Measurements from ENCODE around the gene GRIA4. TPM values are rescaled to one million over a fixed set of nuclear protein-coding genes. Genes with fewer than 3 reads are reported as not detected.
"Not testable (repeated sequence)": the region's sequence is repeated elsewhere in the genome, so short reads cannot be mapped to it uniquely, and the experiment has no call there.

Gene GRIA4
- total RNA-seq, 1 donor from 2014 or later: 0.49 TPM

DNA sequence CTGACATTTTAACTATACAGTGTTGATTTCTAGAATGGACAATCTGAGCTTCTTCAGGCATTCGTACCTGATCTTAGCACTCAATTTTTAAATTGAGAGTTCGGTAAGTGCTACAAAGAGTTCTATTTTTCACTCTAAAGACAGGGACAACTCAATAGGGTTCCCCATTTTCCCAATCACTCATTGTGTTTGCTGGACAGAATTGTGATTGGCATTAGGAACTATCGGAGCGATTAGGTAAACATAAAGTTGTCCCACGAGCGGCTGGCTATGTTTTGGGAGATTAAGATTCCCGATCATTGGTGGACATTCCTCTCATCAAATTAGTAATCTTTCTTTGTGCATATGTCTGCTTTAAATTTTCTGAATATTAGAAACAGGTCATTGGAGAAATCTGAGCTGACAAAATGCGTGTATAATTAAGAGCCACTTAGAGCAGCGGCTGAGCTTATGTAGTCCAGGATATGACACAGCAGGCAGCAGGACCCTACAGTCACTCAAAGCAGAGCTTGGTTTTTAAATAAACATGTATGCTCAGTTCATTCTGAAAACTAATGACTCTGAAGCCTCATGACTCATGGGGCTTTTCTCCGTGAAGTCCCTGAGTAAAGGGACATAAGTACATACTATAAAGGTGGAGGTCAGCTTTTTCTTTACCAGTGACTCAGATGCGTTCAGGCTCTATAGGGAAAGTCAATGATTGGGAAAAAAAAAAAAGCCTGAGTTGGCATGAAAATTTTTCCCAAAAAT is 109.4 kb downstream of the GRIA4 start:
- DNase-seq (ENCODE audit: low spot score): no peak

DNA sequence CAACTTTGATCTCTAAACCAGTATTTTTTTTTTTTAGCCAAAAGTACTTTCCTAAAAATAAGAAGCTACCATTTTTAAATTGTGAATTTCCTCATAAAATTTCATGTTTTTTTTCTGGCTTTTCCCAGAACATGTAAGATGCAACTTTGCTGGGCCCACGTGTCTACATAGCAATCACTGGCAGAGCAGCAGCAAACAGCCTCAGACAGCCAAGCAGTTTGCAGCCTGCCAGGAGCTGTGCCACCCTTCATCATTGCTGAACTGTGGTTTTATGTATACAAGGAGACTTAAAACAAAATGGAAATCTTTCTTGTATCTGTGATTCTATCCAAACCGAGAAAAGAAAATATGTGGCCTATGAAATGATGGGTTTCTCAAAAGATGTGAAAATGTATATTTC is 110.2 kb downstream of the GRIA4 start:
- DNase-seq (ENCODE audit: low spot score): no peak

DNA sequence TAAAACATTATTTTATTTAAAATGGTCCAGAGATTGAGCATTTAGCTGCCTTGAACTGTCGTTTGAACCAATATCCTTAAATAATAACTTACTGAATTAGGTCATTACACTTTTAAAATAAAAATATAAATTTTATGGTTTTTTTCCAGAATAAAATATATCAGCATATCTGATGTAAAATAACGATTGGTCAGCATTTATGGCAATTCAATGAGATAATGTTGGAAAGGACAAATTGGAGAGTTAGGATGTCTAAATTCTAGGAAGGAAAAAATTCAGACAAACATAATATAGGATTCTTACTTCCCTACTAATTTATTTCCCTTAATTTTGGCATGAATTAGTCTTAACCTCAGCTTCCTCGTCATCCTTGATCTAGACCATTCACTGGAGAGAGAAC is 113.4 kb downstream of the GRIA4 start:
- no peak for DNase-seq (ENCODE audit: low spot score)

DNA sequence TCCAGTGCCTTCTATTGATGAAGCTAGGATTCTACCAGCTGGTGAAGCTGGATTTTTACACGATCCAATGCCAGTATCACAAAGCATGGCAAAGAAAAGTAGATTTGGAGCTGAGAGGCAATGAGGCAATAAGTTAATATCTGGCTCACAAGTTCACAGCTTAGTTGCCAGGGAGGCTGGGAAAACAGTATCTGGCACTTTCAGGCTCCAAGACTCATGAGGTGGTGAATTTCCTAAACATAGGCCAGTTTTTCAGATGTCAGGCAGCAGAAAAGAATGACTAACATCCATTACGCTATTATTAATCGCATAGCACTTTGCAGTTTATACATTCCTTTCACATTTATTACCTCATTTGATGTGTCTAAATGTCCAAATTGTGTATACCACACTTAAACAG is 122.7 kb downstream of the GRIA4 start:
- no peak for DNase-seq (ENCODE audit: low spot score)

DNA sequence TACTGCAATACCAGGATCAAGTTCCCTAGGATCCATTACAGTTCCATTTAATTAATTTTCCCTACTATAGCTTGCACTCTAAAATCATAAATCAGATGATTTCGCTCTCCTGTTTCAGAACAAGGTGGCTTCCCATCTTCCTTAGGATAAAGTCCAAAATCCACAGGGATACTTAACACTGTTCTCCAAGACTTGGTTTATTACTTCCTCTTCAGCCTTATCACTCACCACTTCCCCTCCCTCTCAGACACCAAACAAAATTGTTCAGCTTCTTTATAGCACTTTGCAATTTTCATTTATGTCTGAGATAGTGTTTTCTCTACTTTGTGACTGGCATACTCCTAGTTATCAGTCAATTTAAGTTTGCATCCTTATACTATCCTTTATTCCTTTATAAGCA is 124.6 kb downstream of the GRIA4 start:
- DNase-seq (ENCODE audit: low spot score): no peak

DNA sequence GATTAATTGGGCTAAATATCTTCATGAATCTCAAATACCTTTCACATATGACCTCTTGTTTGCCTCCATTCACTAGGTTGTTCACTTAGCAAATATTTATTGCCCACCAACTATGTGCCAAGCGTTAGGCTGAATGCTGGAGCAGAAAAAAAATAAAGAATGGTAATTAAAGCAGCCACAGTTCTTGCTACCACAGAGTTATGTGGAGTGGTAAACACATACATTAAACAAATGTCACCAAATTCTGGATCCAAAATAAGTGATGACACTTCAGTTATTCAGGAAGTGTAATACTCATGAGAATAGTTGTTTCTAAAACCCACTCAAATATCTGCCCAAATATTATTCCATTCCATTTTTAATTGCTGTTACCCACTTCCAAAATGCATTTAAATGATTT is 128.4 kb downstream of the GRIA4 start:
- DNase-seq (ENCODE audit: low spot score): no peak

DNA sequence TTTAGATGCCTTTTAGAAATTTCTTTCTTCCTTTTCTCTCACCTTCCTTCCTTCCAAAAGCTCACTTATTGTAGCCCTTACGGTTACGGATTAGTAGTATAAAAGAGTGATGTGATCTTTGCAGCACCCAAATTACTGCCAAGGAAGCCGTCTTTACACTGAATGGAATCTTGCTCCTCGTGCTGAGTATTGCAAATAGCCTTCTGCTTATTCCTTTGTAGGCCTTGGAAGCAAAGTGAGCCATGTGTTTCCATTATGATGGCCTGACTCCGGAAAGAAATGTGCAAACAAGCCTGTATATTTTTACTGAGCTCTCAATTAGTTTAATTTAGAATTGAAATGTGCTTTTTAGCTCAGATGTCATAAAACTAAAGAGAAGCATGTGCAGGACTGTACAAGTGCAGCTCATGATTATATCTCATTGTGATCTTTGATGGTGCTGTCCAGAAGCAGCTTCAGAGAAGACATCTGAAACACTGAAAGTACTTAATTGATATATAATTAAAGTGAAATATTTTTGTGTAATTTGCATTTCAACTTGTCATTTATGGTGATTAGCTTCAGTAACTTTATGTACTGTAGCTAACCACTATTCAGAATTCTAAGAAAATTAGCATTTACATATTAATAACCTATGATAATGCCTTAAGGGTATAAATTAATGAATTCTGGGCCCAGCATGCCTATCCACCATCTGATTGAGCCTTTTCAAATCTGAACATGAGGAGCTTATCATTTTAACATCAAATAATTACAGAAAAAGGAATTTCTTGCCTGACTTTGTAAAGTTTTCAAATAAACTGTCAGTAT is 129.3 kb downstream of the GRIA4 start:
- DNase-seq (ENCODE audit: low spot score): no peak

DNA sequence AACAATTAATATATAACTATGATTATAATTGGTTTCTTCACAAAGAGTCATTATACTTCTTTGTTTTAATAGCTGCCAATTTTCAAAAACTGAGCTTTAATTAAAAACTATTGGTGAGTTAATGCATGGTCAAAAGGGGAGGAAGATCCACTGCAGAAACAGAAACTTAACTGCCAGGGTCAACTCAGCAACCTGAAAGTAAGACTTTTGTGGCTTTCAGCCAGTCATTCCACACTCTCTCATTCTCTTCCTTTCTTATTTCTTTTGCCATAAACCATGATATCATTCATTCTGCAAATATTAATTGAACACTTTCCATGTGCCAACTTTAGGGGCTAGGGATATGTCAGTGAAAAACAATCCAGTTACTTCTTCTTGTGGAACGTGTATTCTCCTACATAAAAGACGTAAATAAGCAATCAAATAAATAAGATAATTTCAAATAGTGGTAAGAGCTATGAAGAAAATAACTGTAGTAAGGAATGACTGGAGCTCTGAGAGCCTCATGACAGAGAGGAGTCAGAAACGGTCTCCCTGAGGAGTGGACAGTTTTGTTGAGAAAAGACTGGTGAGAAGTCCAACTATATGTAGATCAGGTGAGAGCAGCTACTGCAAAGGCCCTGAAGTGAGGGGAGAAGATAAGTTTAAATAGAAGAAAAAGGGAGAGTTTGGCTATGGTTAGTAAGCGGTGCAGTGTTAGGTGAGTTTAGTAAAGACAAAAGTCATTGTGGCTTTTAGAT is 130.5 kb downstream of the GRIA4 start:
- no peak for DNase-seq (ENCODE audit: low spot score)

DNA sequence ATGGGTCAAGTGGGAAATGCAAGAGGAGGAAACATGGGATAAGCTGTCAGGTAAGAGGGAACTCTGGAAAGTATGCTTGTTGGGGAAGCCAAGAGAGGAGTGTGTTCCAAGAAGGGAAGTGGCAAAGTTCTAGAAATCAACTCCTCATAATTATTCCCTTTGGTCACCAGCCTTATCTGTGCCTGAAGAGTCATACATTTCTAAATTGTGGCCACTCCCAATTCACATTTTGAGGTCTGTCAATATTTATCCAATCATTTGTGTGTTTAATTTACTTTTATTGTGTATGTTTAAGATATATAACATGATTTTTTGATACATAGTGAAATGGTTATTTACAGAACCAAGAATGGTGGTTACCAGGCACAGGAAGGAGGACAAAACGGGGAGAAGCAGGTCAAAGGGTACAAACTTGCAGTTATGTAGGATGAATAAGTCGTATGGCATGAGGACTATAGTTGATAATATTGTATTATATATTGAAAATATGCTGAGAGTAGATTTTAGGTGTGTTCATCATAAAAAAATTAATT is 131.7 kb downstream of the GRIA4 start:
- no peak for DNase-seq (ENCODE audit: low spot score)

DNA sequence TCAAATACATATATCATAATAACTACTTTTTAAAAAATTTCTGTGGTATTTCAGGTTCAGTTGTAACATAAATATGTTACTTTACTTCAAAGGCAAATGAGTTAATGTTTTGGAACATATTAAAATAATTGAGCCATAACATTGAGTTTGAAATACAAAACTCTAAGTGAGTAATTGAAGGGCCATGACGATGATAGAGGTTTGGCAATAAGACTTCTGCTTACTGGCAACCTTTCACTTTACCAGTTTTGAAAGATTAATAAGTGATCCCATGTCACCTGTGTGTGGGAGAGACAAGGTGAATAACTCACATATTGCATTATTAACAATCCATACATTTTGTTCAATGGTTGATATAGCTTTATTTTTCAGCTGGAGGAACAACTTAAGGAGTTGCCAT is 144.4 kb downstream of the GRIA4 start:
- DNase-seq (ENCODE audit: low spot score): no peak

DNA sequence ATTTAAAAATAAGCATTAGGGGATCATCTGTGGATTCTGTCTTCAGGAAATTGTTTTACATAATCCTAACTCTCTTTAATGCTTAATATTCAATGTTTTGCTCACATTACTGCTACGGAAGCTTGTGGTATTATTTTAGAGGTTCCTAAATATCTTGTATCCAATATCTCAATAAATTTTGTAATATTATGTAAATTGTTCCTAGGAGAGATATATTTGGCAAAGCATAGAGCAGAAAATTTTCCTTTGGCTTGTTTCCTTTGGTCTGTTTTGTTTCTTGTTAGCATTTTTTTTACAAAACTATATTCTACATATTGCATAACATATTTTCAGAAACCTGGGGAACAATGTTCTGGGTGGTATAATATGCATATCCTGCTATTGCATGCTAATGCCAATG is 144.8 kb downstream of the GRIA4 start:
- no peak for DNase-seq (ENCODE audit: low spot score)

DNA sequence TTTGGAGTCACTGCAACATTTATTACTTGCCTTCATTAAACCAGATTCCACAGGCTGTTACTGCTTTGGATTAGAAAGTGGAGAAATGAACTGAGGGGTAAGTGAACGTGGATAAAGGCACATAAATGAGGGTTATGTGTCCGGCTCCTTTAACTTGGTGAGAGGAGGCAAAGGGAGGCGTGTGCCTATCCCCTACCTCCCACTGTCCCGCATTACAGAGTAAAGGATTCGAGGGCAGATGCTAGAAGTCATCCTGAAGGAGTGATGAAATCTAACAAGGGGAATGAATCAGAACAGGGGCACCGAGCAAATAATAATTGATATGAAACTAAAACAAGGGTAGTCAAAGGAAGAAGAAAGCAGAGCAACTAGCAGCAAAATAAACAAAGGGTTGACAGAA is 147.2 kb downstream of the GRIA4 start:
- no peak for DNase-seq (ENCODE audit: low spot score)

DNA sequence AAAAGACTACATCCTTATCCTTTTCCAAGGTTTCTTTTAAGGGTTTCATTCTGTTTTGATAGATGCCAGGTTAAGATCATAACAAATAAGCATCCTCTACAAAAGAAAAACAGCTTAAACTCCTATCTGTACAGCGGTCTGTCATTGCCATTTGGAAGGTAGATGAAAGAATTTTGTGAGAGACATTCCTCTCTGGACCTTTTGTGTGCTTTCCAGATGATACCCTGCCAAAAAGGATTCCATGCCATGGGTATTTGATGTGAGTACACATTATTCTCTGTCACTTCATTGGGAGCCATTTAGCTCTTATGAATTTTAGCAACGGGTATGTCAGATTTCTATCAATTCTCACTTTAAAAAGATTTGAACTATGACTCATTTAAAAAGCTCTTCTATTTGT is 153.7 kb downstream of the GRIA4 start:
- no peak for DNase-seq (ENCODE audit: low spot score)

DNA sequence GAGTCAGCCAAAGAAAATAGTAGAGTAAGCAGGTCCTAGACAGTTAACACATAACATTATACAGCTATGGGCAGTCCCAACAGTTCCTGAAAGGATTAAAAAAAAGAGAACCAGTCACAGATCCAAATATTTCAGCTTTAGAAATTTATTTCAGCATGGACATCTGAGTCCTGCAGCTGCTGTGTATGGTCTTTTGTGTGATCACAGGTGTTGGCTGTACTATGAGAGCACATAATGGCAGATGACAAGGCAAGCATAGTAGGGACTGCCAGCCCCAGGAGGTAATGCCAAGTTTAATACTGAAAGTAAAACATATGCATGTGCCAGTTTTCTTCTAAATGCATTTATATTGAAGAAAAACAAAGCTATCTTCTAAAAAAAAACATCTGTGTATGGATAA is 158.1 kb downstream of the GRIA4 start:
- DNase-seq (ENCODE audit: low spot score): no peak

DNA sequence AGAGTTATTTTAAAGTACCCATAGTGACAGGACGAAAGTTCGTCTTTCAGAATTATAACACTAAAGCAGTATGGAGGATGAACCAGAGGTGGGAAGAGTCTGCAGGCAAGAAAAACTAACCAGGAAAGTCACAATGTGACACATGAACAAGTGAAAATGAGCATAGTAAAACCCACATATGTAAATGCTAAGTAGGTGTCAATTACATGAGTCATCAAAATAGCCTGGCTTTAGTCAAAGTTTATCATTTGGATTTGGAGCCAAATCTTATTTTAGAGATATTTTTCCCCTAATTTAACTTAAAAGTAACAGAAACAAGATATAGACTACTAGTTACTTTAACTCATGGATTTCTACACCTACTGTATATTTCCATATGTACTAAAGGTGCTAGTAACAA is 159.8 kb downstream of the GRIA4 start:
- DNase-seq (ENCODE audit: low spot score): no peak

DNA sequence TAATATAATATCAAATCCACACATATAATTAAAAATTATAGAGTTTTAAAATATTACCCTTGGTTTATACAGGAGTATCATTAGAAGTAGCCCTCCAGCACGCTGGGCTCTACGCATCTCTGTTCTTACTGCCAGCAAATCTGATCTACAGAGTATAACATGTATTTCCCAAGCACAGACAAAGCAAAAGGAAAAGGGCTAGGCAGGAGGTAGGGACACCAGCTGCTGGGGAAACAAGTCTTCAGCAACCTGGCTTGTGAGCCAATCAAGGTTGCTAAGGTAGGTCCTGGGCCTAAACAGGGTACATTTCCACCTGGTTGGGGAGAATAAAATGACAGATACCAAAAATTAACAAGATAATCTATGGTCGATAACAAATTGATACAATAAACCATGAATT is 163.6 kb downstream of the GRIA4 start:
- not testable (repeated sequence) for DNase-seq (ENCODE audit: low spot score)

DNA sequence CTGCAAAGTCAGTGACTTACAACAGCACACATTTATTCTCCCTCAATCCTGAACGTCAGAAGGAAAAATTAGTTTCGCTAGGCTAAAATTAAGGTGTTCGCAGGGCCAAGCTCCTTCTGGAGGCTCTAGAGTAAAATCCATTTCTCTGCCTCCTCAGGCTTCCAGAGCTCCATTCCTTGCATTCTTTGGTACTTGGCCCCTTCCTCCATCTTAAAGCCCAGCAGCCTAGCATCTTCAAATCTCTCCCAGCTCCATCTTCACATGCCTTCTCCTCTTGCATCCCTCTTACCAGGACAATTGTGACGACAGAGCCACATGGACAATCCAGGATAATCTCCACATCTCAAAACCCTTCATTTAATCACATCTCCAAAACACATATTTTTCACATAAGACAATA is 165.0 kb downstream of the GRIA4 start:
- DNase-seq (ENCODE audit: low spot score): no peak

DNA sequence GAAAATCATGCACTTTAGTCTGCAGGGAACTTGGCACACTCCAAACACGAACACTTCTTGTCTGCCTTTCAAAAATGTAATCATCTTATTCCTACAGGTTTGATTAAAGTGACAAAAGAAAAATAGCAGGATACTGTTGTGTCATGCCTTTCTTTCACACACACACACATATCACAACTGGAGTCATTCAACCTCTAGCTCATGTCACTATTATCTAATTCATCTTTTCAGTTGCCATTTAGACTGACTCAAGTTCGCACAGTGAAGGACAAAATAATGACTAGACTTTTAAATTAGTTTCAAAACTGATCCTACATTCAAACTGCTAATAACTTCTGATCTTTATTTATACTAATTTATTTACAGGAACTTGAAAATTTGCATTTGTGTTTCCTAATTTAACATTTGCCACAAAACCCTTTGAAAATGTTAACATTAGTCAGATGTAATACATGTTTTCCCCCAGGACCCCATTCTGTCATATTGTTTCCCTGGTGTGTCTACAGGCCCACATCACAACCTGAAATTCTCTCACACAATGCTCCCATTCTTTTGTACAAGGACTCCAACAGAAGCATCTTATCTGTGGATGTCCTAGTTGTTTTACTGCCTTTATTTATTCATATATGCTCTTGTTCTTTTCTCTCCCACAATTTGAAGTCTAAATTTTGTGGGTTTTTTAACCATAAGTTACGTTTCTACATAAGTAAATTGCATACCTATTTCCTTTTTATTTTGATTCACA is 171.1 kb downstream of the GRIA4 start:
- DNase-seq (ENCODE audit: low spot score): no peak

DNA sequence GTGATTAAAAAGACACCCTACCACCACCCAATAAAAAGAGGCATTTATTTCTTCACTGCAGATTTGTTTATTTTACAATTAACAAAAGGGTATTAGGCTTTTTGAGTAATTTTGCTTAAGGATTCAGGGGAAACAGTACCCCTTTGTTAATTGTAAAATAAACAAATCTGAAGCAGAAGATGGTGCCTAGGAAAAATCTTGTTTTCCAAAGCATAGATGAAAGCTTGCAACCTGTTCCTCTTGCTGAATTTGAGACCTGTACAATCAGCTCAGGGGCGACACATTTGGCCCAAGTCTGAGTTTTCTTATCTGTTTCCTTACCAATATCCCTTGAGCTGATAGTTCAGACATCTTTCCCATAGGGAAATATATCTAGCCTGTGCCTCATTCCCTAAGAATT is 171.9 kb downstream of the GRIA4 start:
- no peak for DNase-seq (ENCODE audit: low spot score)

DNA sequence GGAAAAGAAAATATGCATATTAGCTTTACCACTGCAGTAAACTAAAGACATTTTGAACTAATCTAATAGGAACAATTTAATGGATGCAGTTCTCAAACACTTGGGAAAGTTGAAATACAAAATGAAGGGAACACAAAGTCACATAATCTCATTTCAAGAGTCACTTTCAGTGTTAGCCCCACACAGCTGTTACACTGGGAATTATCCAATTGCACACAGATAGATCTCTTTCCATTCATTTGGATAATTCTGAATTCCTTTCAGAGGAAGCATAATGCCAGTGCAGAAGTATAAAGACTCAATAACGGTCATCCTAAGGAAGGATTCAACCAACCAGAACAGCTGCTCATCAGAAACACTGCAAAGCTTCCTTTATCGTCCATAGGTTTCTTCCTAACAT is 173.3 kb downstream of the GRIA4 start:
- DNase-seq (ENCODE audit: low spot score): no peak

DNA sequence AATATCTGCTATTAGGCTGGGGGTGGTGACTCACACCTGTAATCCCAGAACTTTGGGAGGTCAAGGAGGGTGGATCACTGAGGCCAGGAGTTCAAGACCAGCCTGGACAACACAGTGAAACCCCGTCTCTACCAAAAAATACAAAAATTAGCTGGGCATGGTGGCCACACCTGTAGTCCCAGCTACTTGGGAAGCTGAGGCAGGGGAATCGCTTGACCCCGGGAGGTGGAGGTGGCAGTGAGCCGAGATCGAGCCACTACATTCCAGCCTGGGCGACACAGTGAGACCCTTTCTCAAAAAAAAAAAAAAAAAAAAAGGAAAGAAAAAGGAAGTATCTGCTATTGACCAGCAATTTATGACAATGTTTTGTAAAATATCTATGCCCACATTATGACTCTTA is 176.0 kb downstream of the GRIA4 start:
- DNase-seq (ENCODE audit: low spot score): not testable (repeated sequence)

DNA sequence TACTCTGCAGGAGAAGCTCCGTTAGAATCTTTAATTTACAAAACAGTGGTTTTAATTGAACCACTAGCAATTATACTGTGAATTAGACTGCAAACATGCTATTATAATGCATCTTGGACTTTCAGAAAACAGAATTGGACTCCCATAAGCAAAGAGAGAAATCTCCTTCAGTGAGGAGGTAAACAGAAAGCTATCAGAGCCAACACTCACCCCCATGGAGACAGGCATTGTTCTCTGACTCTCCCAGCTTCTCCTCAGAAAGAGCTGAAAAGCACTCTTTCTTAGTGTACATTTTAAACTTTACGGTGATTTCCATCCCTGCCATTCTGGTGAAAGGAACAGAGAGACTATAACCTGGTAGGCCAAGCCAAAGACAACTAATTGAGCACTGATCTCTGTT is 176.9 kb downstream of the GRIA4 start:
- no peak for DNase-seq (ENCODE audit: low spot score)
